M059J (cell line): Measurements from ENCODE around the gene EP400. TPM values are rescaled to one million over a fixed set of nuclear protein-coding genes. Genes with fewer than 3 reads are reported as not detected.

ENCODE experiments used
- DNase-seq: peaks from one replicate; pipeline ENCODE4 v3.0.0-alpha.2; 2012; ENCODE audit warnings: low read depth
- total RNA-seq: library from RNA; depleted of rRNA; stranded (reverse); fragments of >200 nt; shearing (Covaris generic); gene quantifications from 2 replicates; pipeline ENCODE4 v1.2.3, GENCODE V29; 2014

EP400 gene
- total RNA-seq, 1 experiment from 2014 or later, result 8.0 TPM

DNA sequence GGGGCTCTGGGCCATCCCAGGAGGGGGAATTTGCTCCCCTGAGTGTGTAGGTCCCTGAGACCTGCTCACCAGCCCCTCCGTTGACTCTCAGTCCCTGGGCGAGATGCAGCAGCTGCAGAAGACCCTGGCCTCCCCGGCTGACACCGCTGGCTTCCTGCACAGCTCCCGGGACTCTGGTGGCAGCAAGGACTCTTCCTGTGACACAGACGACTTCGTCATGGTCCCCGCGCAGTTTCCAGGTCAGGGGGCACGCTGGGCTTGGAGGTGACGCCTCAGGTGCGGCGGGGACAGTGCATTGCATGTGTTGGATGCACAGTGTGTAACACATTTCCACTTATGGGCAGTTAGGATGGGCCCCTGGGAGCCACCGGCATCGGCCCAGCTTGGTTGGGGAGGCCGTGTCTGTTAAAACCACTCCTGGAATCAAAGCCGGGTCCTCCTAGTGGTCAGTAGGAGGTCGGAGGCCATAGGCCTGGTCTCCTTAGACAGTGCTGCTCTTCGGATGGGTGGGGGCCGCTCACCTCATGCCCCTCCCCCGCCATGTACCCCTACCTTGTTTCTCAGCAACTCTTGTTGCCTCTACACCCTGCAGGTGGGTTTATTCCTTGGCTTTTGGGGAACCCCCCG, 37.8 kb upstream of the EP400 start:
- no peak for DNase-seq

DNA sequence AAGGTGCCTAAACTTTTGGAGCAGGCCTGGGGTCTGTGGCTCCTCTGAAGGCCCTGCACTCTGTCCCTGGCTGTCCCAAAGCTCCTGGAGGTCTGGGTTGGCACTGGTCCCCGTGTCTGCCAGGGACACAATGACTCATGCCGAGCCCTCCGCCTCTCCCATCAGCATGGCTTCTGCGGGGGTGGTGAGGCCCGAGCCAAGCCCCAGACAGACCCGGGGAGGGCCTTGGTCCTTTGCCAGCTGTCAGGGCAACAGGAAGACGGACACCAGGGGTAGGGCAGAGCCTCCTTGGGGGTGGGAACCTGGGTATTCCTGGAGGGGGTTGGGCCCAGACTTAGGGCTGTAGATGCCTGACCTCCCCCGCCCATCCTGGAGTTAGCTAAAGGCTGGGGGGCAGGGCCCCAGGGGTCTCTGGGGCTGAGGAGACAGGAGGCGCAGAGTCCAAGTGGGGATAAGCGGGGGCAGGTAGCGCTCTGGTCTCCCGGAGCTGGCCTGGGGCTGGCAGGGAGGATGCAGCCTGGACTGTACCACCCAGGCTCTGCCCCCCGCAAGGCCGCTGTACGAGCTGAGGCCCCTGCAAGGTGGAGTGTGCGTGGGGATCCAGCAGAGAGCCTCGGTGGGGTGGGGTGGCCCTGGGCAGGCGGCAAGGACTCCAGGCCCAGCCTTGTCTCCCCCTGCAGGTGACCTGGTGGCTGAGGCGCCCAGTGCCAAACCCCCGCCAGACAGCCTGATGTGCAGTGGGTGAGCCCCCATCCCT, 37.0 kb upstream of the EP400 start:
- peak; percentile 92 for DNase-seq

- no peak for DNase-seq
Observed at GRCh38 chr12:131913666-131914065, 36.1 kb upstream of the EP400 start.

- DNase-seq, result no peak
Observed at GRCh38 chr12:131914179-131914702, 35.5 kb upstream of the EP400 start.

DNA sequence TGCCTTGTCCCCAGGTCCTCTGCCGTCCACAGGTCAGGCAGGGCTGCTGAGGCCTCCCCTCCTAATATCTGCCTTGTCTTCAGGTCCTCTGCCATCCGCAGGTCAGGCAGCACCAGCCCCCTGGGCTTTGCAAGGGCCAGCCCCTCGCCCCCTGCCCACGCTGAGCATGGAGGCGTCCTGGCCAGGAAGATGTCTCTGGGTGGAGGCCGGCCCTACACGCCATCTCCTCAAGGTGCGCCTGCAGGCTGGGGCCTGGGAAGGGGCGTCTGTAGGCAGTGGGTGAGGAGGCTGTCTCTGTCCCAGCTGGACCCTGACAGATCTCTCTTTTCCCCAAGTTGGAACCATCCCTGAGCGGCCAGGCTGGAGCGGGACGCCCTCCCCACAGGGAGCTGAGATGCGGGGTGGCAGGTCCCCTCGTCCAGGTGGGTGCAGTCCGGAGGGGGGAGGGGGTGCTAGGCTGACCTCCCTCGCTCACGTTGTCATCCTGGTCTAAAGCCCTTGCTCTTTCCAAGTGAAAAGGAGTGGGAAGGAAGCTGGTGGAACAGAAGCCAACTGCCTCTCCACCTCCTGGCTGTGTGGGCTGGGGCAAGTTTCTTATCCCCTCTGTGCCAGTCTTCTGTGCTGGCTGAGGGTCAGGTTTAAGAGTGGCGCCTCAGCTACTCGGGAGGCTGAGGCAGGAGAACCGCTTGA, 34.6 kb upstream of the EP400 start:
- DNase-seq, result no peak

DNA sequence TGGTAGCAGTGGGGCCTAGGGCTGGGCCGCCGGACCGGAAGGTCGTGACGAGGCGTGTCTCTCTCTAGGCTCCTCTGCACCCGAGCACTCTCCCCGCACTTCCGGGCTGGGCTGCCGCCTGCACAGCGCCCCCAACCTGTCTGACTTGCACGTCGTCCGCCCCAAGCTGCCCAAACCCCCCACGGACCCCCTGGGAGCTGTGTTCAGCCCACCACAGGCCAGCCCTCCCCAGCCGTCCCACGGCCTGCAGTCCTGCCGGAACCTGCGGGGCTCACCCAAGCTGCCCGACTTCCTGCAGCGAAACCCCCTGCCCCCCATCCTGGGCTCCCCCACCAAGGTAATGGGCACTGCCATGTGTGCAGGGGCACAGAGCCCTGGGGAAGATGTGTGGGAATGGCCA, 33.9 kb upstream of the EP400 start:
- no peak for DNase-seq

GRCh38 chr12:131916306-131917138, 33.2 kb upstream of the EP400 start:
- no peak for DNase-seq

DNA sequence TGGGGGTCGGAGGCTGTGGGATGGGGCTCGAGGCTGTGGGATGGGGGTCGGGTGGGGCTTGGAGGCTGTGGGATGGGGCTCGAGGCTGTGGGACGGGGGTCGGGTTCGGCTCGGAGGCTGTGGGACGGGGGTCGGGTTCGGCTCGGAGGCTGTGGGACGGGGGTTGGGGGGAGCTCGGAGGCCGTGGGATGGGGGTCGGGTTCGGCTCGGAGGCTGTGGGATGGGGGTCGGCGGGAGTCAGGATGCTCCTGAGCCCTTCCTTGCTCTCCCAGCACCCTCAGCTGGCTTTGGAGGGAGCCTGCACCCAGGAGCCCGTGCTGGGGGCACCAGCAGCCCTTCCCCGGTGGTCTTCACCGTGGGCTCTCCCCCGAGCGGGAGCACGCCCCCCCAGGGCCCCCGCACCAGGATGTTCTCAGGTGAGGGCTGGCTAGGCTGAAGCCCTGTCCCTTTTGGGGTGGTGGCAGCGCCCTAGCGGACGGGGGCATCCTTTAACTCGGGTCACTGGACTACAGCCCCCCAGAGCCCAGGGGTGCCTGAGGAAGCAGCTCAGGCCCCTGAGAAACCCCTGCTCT, 32.5 kb upstream of the EP400 start:
- no peak for DNase-seq

DNA sequence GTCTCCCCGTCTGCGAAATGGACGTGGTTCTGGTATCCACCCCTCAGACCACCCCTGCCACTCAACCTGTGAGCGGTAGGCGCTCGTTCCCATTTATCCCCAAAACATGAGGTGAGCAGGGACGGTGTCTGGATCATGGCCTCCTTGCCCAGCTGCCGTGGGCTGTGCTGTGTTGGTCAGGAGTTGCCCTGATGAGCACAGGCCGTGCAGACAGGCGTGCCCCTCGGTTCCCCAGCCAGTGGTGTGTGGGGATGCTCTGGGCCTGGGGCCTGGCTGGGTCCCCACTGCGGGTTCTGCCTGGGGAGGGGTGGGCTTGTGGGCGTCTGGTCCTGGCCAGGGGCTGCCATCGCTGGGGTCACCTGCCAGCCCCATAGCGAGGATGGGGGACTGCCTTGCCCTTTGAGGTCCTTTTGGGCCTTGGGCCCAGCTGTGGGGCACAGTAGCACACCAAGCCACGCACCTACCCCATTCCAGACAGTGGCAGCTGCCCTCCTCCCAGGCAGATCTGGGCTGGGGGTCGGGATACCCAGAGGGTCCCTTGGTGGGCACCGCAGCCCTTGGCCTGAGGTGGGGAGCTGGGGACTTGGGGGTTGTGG, 31.9 kb upstream of the EP400 start:
- DNase-seq, result no peak

- no peak for DNase-seq
Observed at GRCh38 chr12:131918311-131919050, 31.3 kb upstream of the EP400 start.

DNA sequence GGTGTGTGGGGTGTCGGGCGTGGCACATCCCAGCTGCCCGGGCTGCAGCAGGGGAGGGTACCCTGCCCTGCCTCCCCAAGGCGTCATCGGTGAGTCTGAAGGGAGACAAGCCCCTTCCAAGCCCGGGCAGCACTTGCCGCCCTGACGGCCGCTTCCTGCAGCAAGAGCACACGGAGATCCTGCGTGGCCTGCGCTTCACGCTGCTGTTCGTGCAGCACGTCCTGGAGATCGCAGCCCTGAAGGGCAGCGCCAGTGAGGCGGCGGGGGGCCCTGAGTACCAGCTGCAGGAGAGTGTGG, 30.7 kb upstream of the EP400 start:
- DNase-seq, result no peak

DNA sequence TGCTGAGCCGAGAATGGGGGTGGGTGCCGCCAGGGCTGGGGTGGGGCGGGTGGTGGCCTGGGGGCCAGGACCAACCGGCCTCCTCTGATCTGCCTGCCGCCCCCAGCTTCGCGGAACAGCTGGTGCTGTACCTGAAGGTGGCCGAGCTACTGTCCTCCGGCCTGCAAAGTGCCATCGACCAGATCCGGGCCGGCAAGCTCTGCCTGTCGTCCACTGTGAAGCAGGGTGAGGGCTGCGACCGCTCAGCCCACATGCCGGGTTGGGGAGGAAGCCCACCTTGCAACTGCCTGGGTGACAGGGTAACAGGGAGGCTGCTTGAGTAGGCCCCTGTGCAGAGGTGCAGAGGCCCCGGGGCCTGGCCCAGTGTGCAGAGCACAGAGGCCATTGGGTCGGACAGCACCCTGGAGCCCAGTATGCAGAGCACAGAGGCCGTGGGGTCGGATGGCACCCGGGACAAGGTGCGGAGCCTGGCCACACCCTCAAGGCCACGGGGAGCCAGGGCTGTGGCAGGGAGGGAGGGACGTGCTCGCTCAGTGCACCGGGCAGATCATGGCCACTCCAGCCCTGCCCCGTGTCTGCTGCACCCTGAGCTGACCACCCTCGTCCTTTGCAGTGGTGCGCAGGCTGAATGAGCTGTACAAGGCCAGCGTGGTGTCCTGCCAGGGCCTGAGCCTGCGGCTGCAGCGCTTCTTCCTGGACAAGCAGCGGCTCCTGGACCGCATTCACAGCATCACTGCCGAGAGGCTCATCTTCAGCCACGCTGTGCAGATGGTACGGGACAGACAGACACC, 30.2 kb upstream of the EP400 start:
- DNase-seq, result no peak

DNA sequence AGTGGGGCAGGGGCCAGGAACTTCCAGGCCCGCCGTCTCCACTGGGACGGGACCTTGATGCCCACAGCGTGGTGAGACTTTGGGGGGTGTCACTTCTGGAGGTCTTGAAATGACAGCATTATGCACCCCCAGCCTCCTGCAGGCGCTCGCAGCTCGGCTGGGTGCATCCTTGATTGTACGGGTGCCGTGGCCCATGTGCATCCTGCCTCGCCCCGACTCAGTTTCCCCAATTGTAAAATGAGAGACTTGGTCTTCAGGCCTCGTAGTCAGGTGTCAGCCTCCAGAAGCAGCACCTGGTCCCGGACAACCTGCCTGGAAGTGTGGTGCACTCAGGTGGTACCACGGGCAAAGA, 29.6 kb upstream of the EP400 start:
- no peak for DNase-seq

- DNase-seq, result no peak
Observed at GRCh38 chr12:131920902-131921840, 28.6 kb upstream of the EP400 start.

DNA sequence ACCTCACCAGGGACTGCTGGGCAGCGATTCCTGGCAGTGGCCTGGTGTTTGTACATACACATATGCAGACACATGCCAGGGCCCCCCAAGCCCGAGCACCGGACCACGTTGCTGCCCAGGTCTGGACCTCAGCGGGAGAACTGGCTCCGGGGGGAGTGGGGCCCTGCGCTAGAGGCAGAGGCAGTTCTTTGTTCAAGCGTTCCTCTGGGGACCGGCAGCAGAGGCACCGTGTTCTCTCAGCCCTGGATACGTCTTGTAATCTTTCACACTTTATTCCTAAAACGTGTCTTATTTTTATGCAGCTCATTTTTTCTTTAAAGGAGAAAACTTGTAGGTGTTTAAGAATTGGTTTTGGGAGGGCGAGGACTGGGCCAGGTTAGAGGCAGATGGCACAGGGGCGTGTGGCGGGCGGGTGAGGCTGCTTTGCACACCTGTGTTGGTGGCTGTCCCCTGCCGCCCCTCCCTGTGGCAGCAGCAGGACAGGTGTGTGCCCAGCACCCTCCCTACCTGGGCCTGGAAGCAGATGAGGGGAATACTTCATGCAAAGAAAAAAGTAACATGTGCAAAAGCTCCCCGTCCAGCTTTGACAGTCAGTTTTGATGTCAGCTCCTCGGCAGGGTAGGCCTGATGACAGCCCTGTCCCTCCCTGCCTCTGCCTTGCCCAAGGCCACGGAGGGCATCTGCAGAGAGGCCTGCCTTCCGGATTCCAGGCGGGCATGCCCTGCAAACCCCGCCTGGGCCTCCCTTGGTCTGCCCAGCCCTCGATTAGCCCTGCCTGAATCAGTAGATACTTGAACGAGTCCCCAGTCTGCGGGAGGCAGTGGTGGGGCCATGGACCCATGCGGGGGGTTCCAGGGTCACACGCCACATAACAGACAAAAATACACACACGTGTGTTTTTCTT, 27.6 kb upstream of the EP400 start:
- DNase-seq, result no peak

DNA sequence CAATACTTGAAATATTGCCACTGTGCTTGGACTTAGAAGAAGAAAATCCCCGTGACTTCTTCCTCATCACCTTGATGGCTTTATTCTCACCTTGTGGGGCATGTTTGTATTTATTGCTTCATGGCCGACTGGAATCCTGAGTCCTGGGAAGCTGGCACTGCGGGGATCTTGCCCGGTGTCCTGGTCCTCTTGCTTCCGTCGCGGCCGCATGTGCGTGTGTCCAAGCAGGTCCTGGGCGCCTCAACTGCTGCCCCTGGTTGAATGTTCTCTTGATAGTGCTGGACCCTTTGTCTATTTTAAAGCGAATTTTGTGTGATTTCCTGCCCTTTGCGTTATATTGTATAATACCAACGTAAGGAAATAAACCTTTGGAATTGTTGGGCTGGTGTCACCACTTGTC, 27.0 kb upstream of the EP400 start:
- no peak for DNase-seq

DNA sequence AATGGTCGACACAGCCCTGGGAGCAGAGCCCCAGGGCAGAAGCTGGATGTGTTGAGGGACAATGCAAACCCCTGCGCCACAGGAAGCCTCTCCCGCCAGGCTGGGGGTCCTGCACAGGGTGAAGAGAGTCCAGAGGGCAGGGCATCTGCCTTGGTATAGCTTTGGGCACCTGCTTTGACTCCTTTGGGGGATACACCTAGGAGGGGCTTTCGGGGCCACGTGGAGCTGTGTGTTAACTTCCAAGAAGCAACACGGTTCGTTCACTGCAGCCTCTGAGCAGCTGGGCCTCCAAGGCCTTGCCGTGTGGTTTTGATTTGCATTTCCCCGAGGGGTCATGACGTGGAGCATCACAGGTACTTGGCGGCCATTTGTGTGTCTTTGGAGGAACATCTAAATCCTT, 26.5 kb upstream of the EP400 start:
- DNase-seq, result no peak
